Anterior cingulate cortex (tissue), 58 donors: ENCODE results near the gene SAYSD1.

Experiments used
- DNase-seq, 58 donors: peaks; one replicate each; lab custom pipeline; 2025; lab: John Stamatoyannopoulos, UW

Gene SAYSD1

GRCh38 chr6:39080246-39080875 lies 34.6 kb downstream of the SAYSD1 start:
- DNase-seq: no peak

- no peak for DNase-seq
Observed at GRCh38 chr6:39079197-39080125, 35.5 kb downstream of the SAYSD1 start.

GRCh38 chr6:39078695-39079094 lies 36.3 kb downstream of the SAYSD1 start:
- no peak for DNase-seq

GRCh38 chr6:39077882-39078594 lies 36.9 kb downstream of the SAYSD1 start:
- no peak for DNase-seq

- no peak for DNase-seq
Observed at GRCh38 chr6:39076623-39077535, 38.1 kb downstream of the SAYSD1 start.

GRCh38 chr6:39075807-39076622 lies 39.0 kb downstream of the SAYSD1 start:
- no peak for DNase-seq

- DNase-seq: no peak
Observed at GRCh38 chr6:39075010-39075686, 39.8 kb downstream of the SAYSD1 start.

- no peak for DNase-seq
Observed at GRCh38 chr6:39074486-39074885, 40.5 kb downstream of the SAYSD1 start.

GRCh38 chr6:39073471-39074355 lies 41.3 kb downstream of the SAYSD1 start:
- no peak for DNase-seq

GRCh38 chr6:39072830-39073229 lies 42.2 kb downstream of the SAYSD1 start:
- no peak for DNase-seq

- DNase-seq: no peak
Observed at GRCh38 chr6:39068391-39068790, 46.6 kb downstream of the SAYSD1 start.

GRCh38 chr6:39065561-39065960 lies 49.4 kb downstream of the SAYSD1 start:
- no peak for DNase-seq

GRCh38 chr6:39063526-39063925 lies 51.5 kb downstream of the SAYSD1 start:
- no peak for DNase-seq

- DNase-seq: no peak
Observed at GRCh38 chr6:39062014-39062740, 52.8 kb downstream of the SAYSD1 start.

GRCh38 chr6:39061588-39061987 lies 53.4 kb downstream of the SAYSD1 start:
- DNase-seq: no peak

- no peak for DNase-seq
Observed at GRCh38 chr6:39061182-39061581, 53.8 kb downstream of the SAYSD1 start.
